Measurements from ENCODE around the gene SNAP29.
"Not testable (repeated sequence)": the region's sequence is repeated elsewhere in the genome, so short reads cannot be mapped to it uniquely, and the experiment has no call there.

DNA sequence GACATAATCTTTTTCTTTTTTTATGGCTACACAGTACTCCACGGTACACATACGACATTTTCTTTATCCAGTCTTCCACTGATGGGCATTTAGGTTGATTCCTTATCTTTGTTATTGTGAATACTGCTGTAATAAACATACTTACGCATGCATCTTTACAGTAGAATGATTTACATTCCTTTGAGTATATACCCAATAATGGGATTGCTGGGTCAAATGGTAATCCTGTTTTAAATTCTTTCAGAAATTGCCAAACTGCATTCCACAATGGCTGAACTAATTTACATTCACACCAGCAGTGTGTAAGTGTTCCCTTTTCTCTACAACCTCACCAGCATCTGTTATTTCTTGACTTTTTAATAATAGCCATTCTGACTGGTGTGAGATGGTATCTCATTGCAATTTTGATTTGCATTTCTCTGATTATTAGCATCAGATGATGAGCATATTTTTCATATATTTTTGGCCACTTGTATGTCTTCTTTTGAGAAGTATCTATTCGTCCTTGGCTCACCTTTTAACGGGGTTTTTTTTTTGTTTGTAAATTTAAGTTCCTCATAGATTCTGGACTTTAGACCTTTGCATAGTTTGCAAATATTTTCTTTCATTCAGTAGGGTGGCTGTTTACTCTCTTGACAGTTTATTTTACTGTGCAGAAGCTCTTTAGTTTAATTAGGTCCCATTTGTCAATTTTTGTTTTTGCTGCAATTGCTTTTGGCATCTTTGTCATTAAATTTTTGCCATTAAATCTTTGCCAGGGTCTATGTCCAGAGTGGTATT lies 32.2 kb upstream of the SNAP29 start:
- not testable (repeated sequence) for TF ChIP-seq POLR2AphosphoS5 (IDR thresholded peaks at IDR 0.05; ENCODE audit: borderline replicate concordance, low read depth, low read length); EZH2 (IDR thresholded peaks at IDR 0.05)

All from SK-N-MC (cell line).